ENCODE results near the gene MED7.

The MED7 gene

GRCh38 chr5:157100140-157100679 lies 42.5 kb downstream of the MED7 start:
- no peak for DNase-seq

GRCh38 chr5:157088342-157088990 lies 54.2 kb downstream of the MED7 start:
- no peak for DNase-seq

Data from stimulated activated CD4-positive, alpha-beta T cell treated with anti-CD3 and anti-CD28 coated beads, Interleukin-4, amount 100 ng/mL, for 4 hours (primary cell).